HUES48 (cell line): ENCODE measurements around the gene FXYD5.

Experiments
- H3K27ac ChIP-seq: one replicate; pipeline ENCODE4 v1.7.0; 2013; ENCODE audit warnings: low read depth, low read length, inconsistent platforms
- H3K27me3 ChIP-seq: 2 replicates; pipeline ENCODE4 v1.6.1; 2013; ENCODE audit warnings: mild to moderate bottlenecking, low read length; ENCODE audit not compliant: control insufficient read depth, insufficient read depth
- H3K36me3 ChIP-seq: 2 replicates; pipeline ENCODE4 v1.6.1; 2013; ENCODE audit warnings: low read length; ENCODE audit not compliant: control insufficient read depth, insufficient read depth
- H3K4me1 ChIP-seq: 2 replicates; pipeline ENCODE4 v1.6.1; 2013; ENCODE audit warnings: mild to moderate bottlenecking, low read length; ENCODE audit not compliant: control insufficient read depth, insufficient read depth
- H3K4me3 ChIP-seq: 2 replicates; pipeline ENCODE4 v1.5.1; 2013; ENCODE audit warnings: mild to moderate bottlenecking, low read depth, low read length
- H3K9ac ChIP-seq: 2 replicates; pipeline ENCODE4 v1.6.1; 2013; ENCODE audit warnings: mild to moderate bottlenecking, low read depth, low read length, moderate library complexity
- H3K9me3 ChIP-seq: 2 replicates; pipeline ENCODE4 v1.6.1; 2013; ENCODE audit warnings: low read length; ENCODE audit not compliant: control insufficient read depth, insufficient read depth

FXYD5 gene

DNA sequence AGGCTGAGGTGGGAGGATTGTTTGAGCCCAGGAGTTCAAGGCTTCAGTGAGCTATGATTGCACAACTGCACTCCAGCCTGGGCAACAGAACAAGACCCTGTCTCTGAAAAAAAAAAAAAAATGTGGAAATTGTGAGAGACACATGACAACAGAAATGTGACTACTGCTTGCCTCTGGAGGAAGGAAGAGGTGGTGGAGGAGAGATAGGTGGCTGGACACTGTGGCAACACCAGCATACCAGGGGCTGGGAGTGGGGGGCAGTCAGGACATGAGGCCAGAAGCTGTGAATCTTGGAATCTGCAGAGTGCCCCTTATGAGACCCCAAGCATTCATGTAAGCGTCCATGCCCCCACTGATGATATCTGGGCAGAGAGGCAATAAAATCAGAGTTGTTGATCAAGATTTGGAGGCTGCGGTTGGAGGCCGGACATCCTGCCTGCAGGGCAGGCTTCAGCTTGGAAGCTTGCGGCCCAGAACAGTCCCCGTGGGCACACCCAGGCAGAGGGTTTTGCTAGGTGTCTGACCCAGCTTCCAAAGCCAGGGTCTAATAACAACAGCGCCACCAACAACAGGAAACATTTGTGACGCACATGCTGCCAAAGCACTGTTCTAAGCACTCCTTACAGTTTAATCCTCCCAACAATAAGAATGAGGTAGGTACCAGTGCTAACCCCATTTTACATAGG, 57.2 kb downstream of the FXYD5 start:
- H3K36me3 ChIP-seq, result no peaks in the 10 kb centered on the region
- H3K4me1 ChIP-seq, result no peaks in the 10 kb centered on the region
- H3K9ac ChIP-seq, result no peak overlapping the region
- H3K27me3 ChIP-seq, result no peaks in the 10 kb centered on the region
- no peak overlapping the region for H3K4me3 ChIP-seq
- H3K9me3 ChIP-seq, result no peaks in the 10 kb centered on the region
- no peak overlapping the region for H3K27ac ChIP-seq

DNA sequence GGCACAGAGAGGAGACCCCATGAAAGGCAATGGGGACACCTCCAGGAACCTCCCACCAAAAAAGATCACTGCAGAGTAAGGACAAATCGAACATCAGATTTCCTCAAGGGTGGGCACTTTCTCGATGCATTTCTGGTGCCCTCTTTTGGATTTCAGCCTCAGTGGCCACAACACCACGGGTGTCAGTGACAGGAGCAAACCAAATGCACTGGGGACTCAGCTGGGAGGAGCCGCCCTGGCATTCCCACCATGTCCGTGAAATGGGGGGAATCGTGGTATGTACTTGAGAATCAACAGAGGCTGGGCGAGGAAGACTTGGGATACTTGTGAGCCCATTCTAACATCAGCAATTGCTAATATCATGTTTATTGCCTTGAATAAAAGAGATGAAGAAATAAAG, 57.7 kb downstream of the FXYD5 start:
- no peak overlapping the region for H3K9ac ChIP-seq
- H3K27ac ChIP-seq, result no peak overlapping the region
- no peaks in the 10 kb centered on the region for H3K27me3 ChIP-seq
- H3K4me1 ChIP-seq, result no peaks in the 10 kb centered on the region
- H3K4me3 ChIP-seq, result no peak overlapping the region
- no peaks in the 10 kb centered on the region for H3K36me3 ChIP-seq
- no peaks in the 10 kb centered on the region for H3K9me3 ChIP-seq

DNA sequence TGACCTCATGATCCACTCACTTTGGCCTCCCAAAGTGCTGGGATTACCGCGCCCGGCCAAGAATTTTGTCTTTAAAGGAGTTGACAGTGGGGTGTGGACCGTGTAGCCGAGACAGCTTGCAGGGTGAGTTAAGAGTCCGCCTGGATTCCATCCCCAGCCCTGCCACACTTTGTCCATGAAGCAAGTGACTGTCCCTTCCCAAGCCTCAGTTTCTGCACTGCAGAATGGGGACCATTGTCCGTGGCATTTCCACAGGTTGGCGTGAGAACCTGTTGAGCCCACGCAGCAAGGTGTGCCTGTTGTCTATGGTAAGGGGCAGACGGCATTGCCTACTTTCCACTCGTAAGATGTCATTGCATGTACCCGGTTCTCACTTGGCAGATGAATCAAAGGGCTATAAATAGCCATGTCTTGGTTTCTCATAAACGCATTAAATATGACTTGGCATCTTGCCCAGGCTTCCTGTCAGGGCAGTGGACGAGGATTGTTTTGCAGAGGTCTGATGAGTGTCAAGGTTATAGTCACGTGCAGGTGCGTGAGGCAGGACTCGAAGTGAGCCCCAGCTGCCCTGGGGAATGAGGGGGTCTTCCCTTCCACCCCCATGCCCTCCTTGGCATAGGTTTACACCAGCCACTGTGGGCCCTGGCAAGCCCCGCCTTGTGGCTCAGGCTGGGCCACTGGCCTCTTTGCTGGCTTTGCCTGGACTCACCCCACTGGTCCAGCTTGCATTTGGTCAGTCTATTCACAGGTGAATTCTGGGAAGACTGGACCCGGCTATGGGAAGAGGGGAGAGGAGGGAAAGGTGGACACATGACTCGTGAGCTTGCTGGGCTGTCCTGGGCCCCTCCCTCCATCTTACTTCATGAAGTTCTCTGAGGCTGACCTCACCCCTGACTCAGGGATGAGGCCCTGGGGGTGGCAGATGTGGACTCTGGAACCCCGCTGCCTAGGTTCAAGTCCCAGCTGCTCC, 59.4 kb downstream of the FXYD5 start:
- no peak overlapping the region for H3K9ac ChIP-seq
- H3K4me3 ChIP-seq, result no peak overlapping the region

DNA sequence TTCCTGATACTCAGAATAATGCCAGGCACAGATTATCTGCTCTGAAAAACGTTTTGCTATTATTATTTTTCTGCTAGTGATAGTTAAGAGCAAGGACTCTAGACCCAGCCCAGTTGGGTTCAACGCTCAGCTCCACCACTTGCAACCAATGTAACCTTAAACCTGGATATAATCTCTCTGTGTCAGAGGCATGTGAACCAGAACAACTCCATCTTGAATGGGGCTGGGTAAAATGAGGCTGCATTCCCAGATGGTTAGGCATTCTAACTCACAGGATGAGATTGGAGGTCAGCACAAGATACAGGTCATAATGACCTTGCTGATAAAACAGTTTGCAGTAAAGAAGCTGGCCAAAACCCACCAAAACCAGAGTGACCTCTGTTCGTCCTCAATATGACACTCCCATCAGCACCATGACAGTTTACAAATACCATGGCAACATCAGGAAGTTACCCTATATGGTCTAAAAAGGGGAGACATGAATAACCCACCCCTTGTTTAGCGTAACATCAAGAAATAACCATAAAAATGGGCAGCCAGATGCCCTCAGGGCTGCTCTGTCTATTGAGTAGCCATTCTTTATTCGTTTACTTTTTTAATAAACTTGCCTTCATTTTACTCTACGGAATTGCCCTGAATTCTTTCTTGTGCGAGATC, 60.4 kb downstream of the FXYD5 start:
- Histone ChIP-seq H3K9me3 (peaks cover 4% of the 10 kb centered on the region; the same call in 1 of the 2 replicates), H3K9ac (no peak overlapping the region), H3K4me3 (no peak overlapping the region), H3K27ac (no peak overlapping the region), H3K27me3 (no peaks in the 10 kb centered on the region), H3K36me3 (no peaks in the 10 kb centered on the region), H3K4me1 (no peaks in the 10 kb centered on the region)

More for the DNA sequence above, 59.4 kb downstream of the FXYD5 start:
- no peaks in the 10 kb centered on the region for H3K36me3 ChIP-seq
- H3K9me3 ChIP-seq, result no peaks in the 10 kb centered on the region; the same call in 1 of the 2 replicates
- no peak overlapping the region for H3K27ac ChIP-seq
- H3K4me1 ChIP-seq, result no peaks in the 10 kb centered on the region
- H3K27me3 ChIP-seq, result no peaks in the 10 kb centered on the region

DNA sequence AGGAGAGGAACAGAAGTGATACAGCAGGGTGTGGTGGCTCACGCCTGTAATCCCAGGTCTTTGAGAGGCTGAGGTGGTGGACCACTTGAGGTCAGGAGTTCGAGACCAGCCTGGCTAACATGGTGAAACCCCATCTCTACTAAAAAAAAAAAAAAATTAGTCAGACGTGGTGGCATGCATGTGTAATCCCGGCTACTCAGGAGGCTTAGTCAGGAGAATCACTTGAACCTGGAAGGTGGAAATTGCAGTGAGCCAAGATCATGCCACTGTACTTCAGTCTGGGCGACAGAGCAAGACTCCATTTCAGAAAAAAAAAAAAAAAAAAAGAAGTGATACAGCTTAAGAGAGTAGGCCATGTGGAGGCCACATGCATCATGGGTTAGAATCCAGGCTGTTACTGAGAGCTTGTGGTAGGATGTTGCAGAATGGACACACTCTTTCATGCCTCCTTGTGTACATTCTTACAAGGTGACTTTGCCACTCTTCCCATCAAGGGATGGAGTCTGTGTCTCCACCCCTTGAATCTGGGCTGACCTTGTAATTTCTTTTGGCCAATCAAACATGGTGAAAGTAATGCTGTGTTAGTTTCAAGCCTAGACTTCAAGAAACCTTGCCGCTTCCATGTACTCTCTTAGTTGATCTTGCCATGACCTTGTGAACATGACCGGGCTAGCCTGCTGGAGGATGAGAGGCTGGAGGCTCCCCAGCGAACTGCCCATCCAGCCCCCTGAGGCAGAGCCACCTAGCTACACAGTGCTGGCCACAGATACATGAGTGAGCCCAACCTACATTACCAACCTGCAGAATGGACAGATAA, 61.7 kb downstream of the FXYD5 start:
- H3K27me3 ChIP-seq, result no peaks in the 10 kb centered on the region

DNA sequence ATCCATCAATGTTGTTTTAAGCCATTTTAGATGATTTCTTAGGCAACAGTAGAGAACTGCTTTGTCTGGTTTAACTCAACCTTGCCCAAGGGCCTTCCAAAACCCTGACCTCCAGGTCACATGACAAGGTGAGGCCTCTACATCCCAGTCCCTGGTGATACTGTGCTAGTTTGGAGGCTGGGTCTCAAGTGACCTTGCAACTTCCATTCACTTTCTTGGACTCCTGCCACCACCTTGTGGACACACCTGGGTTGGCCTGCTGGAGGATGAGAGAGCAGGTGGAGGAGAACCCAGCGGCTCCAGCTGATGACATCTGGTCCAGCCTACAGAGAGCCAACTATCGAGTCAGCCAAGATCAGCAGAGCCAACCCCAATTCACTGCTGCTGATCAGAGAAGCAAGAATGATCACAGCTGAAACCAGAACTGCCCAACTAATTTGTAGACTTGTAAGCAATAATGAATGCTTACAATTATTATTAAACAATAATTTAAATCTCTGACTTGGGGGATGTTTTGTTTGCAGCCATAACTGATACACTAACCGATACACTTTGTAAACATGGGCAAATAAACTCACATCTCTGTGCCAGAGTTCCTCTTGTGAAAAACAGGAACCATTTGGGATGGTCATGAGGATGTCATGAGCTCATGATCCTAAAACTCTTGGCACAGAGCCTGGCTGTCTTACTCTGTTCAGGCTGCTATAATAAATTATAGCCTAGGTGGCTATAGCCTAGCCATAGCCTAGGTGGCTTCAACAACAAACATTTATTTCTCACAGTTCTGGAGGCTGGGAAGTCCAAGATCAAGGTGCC, 62.5 kb downstream of the FXYD5 start:
- Histone ChIP-seq H3K9ac (no peak overlapping the region), H3K4me1 (no peaks in the 10 kb centered on the region), H3K36me3 (no peaks in the 10 kb centered on the region), H3K27me3 (no peaks in the 10 kb centered on the region), H3K9me3 (peaks cover 4% of the 10 kb centered on the region; the same call in 1 of the 2 replicates), H3K27ac (no peak overlapping the region), H3K4me3 (no peak overlapping the region)

More for the DNA sequence above, 61.7 kb downstream of the FXYD5 start:
- no peaks in the 10 kb centered on the region for H3K4me1 ChIP-seq
- no peak overlapping the region for H3K9ac ChIP-seq
- no peak overlapping the region for H3K4me3 ChIP-seq
- no peaks in the 10 kb centered on the region for H3K36me3 ChIP-seq
- no peak overlapping the region for H3K27ac ChIP-seq
- peaks cover 4% of the 10 kb centered on the region; the same call in 1 of the 2 replicates for H3K9me3 ChIP-seq

DNA sequence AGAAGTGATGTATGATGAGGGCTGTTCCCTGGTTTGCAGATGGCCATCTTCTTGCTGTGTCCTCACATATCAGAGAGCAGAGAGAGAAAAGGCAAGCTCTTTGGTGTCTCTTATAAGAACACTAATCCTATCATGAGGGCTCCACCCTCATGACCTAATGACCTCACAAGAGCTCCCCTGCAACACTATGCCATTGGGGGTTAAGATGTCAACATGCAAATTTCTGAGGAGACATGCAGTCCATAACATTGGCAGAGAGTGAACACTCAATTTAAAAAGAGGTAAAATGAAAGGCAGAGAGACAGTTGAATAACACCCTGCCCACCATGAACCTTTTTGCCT, 63.1 kb downstream of the FXYD5 start:
- H3K9ac ChIP-seq, result no peak overlapping the region
- H3K9me3 ChIP-seq, result peaks cover 4% of the 10 kb centered on the region; the same call in 1 of the 2 replicates
- no peak overlapping the region for H3K27ac ChIP-seq
- H3K4me1 ChIP-seq, result no peaks in the 10 kb centered on the region
- no peak overlapping the region for H3K4me3 ChIP-seq
- H3K27me3 ChIP-seq, result no peaks in the 10 kb centered on the region
- H3K36me3 ChIP-seq, result no peaks in the 10 kb centered on the region

DNA sequence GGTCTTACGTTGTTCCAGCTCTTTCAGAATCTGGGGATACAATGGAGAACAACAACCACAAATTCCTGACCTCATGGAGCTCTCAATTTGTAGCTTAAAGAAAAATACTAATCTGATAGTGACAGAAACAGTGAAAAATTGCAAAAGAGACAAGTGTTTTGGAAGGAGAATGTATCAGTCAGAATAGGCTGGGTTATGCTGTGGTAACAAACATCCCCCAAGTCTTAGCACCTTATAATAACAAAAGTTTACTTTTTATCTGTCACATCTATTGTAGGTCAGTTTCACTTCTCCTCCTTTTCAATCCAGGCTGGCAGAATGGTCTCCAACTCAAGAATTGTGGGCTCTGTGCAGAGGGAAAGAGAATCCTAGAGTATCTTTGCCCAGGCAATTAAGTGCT, 64.5 kb downstream of the FXYD5 start:
- Histone ChIP-seq H3K27me3 (no peaks in the 10 kb centered on the region), H3K4me3 (no peak overlapping the region), H3K27ac (no peak overlapping the region), H3K9me3 (peaks cover 4% of the 10 kb centered on the region; the same call in 1 of the 2 replicates), H3K36me3 (no peaks in the 10 kb centered on the region), H3K4me1 (no peaks in the 10 kb centered on the region), H3K9ac (no peak overlapping the region)
